IMR-90 (cell line): ENCODE results near the gene MAP4. TPM values are rescaled to one million over a fixed set of nuclear protein-coding genes. Genes with fewer than 3 reads are reported as not detected.

Experiments
- ATAC-seq: fragments of 200-7000 bp; cut with Tn5 transposase; 2 replicates; pipeline ENCODE4 v1.9.1; 2020; ENCODE audit warnings: low read depth, mild to moderate bottlenecking, moderate library complexity
- BruUV-seq: library from RNA; stranded (reverse); fragments of 400-500 nt; replicated peaks from 2 replicates; lab custom pipeline; 2021; lab: Mats Ljungman, UMichigan
- CTCF ChIA-PET: fragments of 300-600 bp; formaldehyde crosslinking; extraction: SDS; loops from one replicate; lab custom pipeline; 2021; ENCODE audit warnings: antibody characterized with exemption; lab: Yijun Ruan, JAX
- POLR2A ChIA-PET: fragments of 300-600 bp; sonication (Branson Sonifier 250); formaldehyde crosslinking; loops from one replicate; lab custom pipeline; 2022; ENCODE audit warnings: antibody characterized with exemption; ENCODE audit not compliant: unreplicated experiment; lab: Charles Lee
- DNase-seq: peaks from one replicate; pipeline ENCODE4 v3.0.0; 2013
- H2AFZ ChIP-seq: replicated peaks from 2 replicates; pipeline ENCODE3; 2013; ENCODE audit warnings: low read length, mild to moderate bottlenecking; ENCODE audit not compliant: poor library complexity
- H2AK5ac ChIP-seq: 2 replicates; pipeline ENCODE4 v1.6.1; 2013; ENCODE audit warnings: low read depth, low read length, inconsistent platforms
- H2AK9ac ChIP-seq: replicated peaks from 2 replicates; pipeline ENCODE3; 2013; ENCODE audit warnings: mild to moderate bottlenecking, low read depth, low read length, moderate library complexity; ENCODE audit not compliant: poor library complexity
- H2BK120ac ChIP-seq: 2 replicates; pipeline ENCODE4 v1.6.1; 2013; ENCODE audit warnings: low read depth, low read length, inconsistent platforms
- H2BK15ac ChIP-seq: 3 replicates; pipeline ENCODE4 v1.6.1; 2013; ENCODE audit warnings: low read depth, low read length, inconsistent platforms
- H2BK20ac ChIP-seq: 2 replicates; pipeline ENCODE4 v1.6.1; 2013; ENCODE audit warnings: low read depth, mild to moderate bottlenecking, inconsistent platforms, low read length, moderate library complexity
- H2BK5ac ChIP-seq: 2 replicates; pipeline ENCODE4 v1.6.1; 2013; ENCODE audit warnings: mild to moderate bottlenecking, low read depth, low read length, inconsistent platforms; ENCODE audit not compliant: poor library complexity, severe bottlenecking
- H3K14ac ChIP-seq: replicated peaks from 2 replicates; pipeline ENCODE4 v1.6.1; 2013; ENCODE audit warnings: low read depth, low read length, inconsistent platforms
- H3K18ac ChIP-seq: 2 replicates; pipeline ENCODE4 v1.6.1; 2013; ENCODE audit warnings: low read depth, low read length, control low read depth
- H3K23ac ChIP-seq: 2 replicates; pipeline ENCODE4 v1.6.1; 2013; ENCODE audit warnings: low read depth, low read length, inconsistent platforms
- H3K27ac ChIP-seq: 2 replicates; pipeline ENCODE4 v1.5.1; 2013; ENCODE audit warnings: mild to moderate bottlenecking, control low read depth, low read length; ENCODE audit not compliant: insufficient read depth
- H3K27me3 ChIP-seq: 2 replicates; pipeline ENCODE4 v1.6.1; 2013; ENCODE audit warnings: low read length; ENCODE audit not compliant: control insufficient read depth, insufficient read depth
- H3K36me3 ChIP-seq: 2 replicates; pipeline ENCODE4 v1.6.1; 2013; ENCODE audit warnings: low read length, mixed read lengths; ENCODE audit not compliant: control insufficient read depth, insufficient read depth
- H3K4ac ChIP-seq: 2 replicates; pipeline ENCODE4 v1.6.1; 2013; ENCODE audit warnings: low read depth, low read length, inconsistent platforms
- H3K4me1 ChIP-seq: 2 replicates; pipeline ENCODE4 v1.6.1; 2013; ENCODE audit warnings: low read length, mixed read lengths; ENCODE audit not compliant: control insufficient read depth, insufficient read depth
- H3K4me2 ChIP-seq: 2 replicates; pipeline ENCODE4 v1.6.1; 2013; ENCODE audit warnings: low read depth, mild to moderate bottlenecking, control low read depth, low read length, moderate library complexity
- H3K4me3 ChIP-seq: 2 replicates; pipeline ENCODE4 v1.5.1; 2013; ENCODE audit warnings: low read depth, mild to moderate bottlenecking, control low read depth, low read length, moderate library complexity; ENCODE audit not compliant: insufficient read depth
- H3K56ac ChIP-seq: 2 replicates; pipeline ENCODE4 v1.6.1; 2013; ENCODE audit warnings: low read length, inconsistent platforms; ENCODE audit not compliant: insufficient read depth; ENCODE audit errors: extremely low read depth
- H3K79me1 ChIP-seq, 2 experiments: 2 replicates each; pipeline ENCODE4 v1.6.1; 2013; ENCODE audit warnings: low read length in 2 of 2, inconsistent platforms in 1 of 2, low read depth in 1 of 2
- H3K9ac ChIP-seq: 2 replicates; pipeline ENCODE4 v1.6.1; 2013; ENCODE audit warnings: low read depth, low read length, control low read depth
- H3K9me1 ChIP-seq: 2 replicates; pipeline ENCODE4 v1.6.1; 2013; ENCODE audit warnings: low read length, inconsistent platforms; ENCODE audit not compliant: insufficient read depth
- H3K9me3 ChIP-seq: 2 replicates; pipeline ENCODE4 v1.6.1; 2013; ENCODE audit warnings: low read length; ENCODE audit not compliant: control insufficient read depth, insufficient read depth
- H4K20me1 ChIP-seq: 2 replicates; pipeline ENCODE4 v1.6.1; 2013; ENCODE audit warnings: low read length, inconsistent platforms; ENCODE audit not compliant: insufficient read depth
- H4K5ac ChIP-seq: 2 replicates; pipeline ENCODE4 v1.6.1; 2013; ENCODE audit warnings: mild to moderate bottlenecking, low read depth, low read length, control low read depth
- H4K8ac ChIP-seq, 2 experiments: 2 replicates each; pipeline ENCODE4 v1.6.1; 2013; ENCODE audit warnings: low read depth in 2 of 2, low read length in 2 of 2, control low read depth in 1 of 2, inconsistent platforms in 1 of 2
- H4K91ac ChIP-seq: 2 replicates; pipeline ENCODE4 v1.6.1; 2013; ENCODE audit warnings: low read depth, low read length, inconsistent platforms; ENCODE audit not compliant: insufficient read depth
- BHLHE40 ChIP-seq: fragments of 150-350 bp; IDR thresholded peaks from 2 replicates; pipeline ENCODE4 v1.6.1; 2016; ENCODE audit warnings: mild to moderate bottlenecking, low read depth, low read length
- CEBPB ChIP-seq: IDR thresholded peaks from 2 replicates; pipeline ENCODE4 v1.6.1; 2012; ENCODE audit warnings: low read depth, low read length, improper control_type of control experiment
- CHD1 ChIP-seq: IDR thresholded peaks from 2 replicates; pipeline ENCODE4 v1.6.1; 2012; ENCODE audit warnings: low read depth, low read length, improper control_type of control experiment
- CTCF ChIP-seq: conservative IDR thresholded peaks from 2 replicates; pipeline ENCODE4 v1.5.1; 2012; ENCODE audit warnings: mild to moderate bottlenecking, low read depth, low read length, improper control_type of control experiment
- ELK1 ChIP-seq: fragments of 150-350 bp; IDR thresholded peaks from 2 replicates; pipeline ENCODE4 v1.6.1; 2016; ENCODE audit warnings: low read depth, mild to moderate bottlenecking, low read length, moderate library complexity, borderline replicate concordance
- FOS ChIP-seq: fragments of 150-350 bp; IDR thresholded peaks from 2 replicates; pipeline ENCODE4 v1.6.1; 2016; ENCODE audit warnings: low read depth, low read length
- MAFK ChIP-seq: IDR thresholded peaks from 2 replicates; pipeline ENCODE4 v1.6.1; 2012; ENCODE audit warnings: low read depth, low read length, improper control_type of control experiment
- MAZ ChIP-seq: IDR thresholded peaks from 2 replicates; pipeline ENCODE4 v1.6.1; 2012; ENCODE audit warnings: low read depth, mild to moderate bottlenecking, low read length, improper control_type of control experiment, moderate library complexity, borderline replicate concordance
- MXI1 ChIP-seq: IDR thresholded peaks from 2 replicates; pipeline ENCODE4 v1.6.1; 2012; ENCODE audit warnings: low read depth, mild to moderate bottlenecking, low read length, moderate library complexity, borderline replicate concordance
- NFE2L2 ChIP-seq: fragments of 150-350 bp; IDR thresholded peaks from 2 replicates; pipeline ENCODE4 v1.6.1; 2016; ENCODE audit warnings: low read depth, mild to moderate bottlenecking, low read length
- POLR2A ChIP-seq: IDR thresholded peaks from 2 replicates; pipeline ENCODE4 v1.6.1; 2012; ENCODE audit warnings: mild to moderate bottlenecking, low read depth, low read length
- RAD21 ChIP-seq: IDR thresholded peaks from 2 replicates; pipeline ENCODE4 v1.6.1; 2012; ENCODE audit warnings: low read length, improper control_type of control experiment
- RCOR1 ChIP-seq: IDR thresholded peaks from 2 replicates; pipeline ENCODE4 v1.6.1; 2012; ENCODE audit warnings: mild to moderate bottlenecking, low read length, improper control_type of control experiment; ENCODE audit not compliant: insufficient replicate concordance
- RFX5 ChIP-seq: IDR thresholded peaks from 2 replicates; pipeline ENCODE4 v1.8.0; 2012; ENCODE audit warnings: low read depth, mild to moderate bottlenecking, low read length, moderate library complexity
- SMC3 ChIP-seq: fragments of 150-350 bp; IDR thresholded peaks from 2 replicates; pipeline ENCODE4 v1.6.1; 2016; ENCODE audit warnings: low read depth, mild to moderate bottlenecking, antibody characterized with exemption, low read length, moderate library complexity
- WGBS, 2 experiments: methylation state at CpG; one replicate each; pipeline versions ENCODE4 v1.1.5 to v1.1.7; 2013; ENCODE audit warnings: missing lambda C conversion rate in 2 of 2; ENCODE audit not compliant: insufficient read length in 1 of 2; ENCODE audit errors: extremely low coverage in 2 of 2; 5-methylcytosine and 5-hydroxymethylcytosine counted together
- dilution Hi-C: fragments of 300-500 bp; cut with HindIII; formaldehyde crosslinking; loops from one replicate; pipeline ENCODE4 v1.14.3; 2018; ENCODE audit warnings: low sequenced_read_pairs; ENCODE audit not compliant: unreplicated experiment
- in situ Hi-C: fragments of 300-500 bp; cut with MboI; formaldehyde crosslinking; loops from 3 replicates; pipeline ENCODE4 v1.14.3; 2019; ENCODE audit warnings: low sequenced_read_pairs, inconsistent platforms, mixed read lengths
- intact Hi-C: fragments of 100-400 bp; cut with micrococcal nuclease; formaldehyde crosslinking; loops from 2 replicates; pipeline ENCODE4 v1.10.0; 2022
- polyA plus RNA-seq, 3 experiments: library from polyadenylated mRNA; depleted of rRNA; stranded (reverse); fragments of >200 nt; gene quantifications; 2 replicates each; pipeline ENCODE4 v1.2.3, GENCODE V29; 2012; ENCODE audit warnings: low replicate concordance in 1 of 3
- total RNA-seq: library from RNA; depleted of rRNA; stranded (reverse); fragments of >200 nt; gene quantifications from 2 replicates; pipeline ENCODE4 v1.2.3, GENCODE V29; 2012
- TF ChIP-seq, protein P1 (sequence below): fragments of 150-350 bp; IDR thresholded peaks from 2 replicates; pipeline ENCODE4 v1.6.1; 2017; ENCODE audit warnings: mild to moderate bottlenecking, antibody characterized with exemption, low read length, low read depth

The MAP4 gene
- total and polyA plus RNA-seq, 2 of the 4 experiments (the other 2 are of a cell fraction) = 87.8 to 216 TPM

DNA sequence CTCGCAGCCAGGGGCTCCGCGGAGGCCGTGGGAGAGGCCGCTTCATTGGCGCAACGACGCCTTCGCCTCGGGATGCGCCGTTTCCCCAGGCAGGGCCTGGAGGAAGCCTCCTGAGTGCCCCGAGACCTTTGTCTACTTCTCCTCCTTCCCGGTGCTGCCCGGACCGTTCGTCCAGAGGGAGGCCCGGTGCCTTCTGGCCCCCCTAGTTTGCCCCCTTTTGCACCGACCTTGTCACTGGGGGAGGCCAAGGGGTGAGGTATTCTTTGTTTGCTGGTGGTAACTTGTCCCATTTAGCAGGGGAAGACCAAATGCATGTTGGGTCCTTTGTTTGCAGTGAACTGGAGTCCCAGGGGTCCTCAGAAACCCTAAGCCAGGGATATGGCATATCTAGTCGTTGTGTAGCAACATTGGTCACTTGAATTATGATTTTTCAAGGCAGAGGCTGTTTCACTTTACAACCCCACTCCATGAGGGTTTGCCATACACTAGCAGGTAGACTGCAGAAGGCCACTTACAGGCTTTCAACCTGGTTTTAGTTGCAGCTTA lies 212.7 kb downstream of the MAP4 start:
- 0% methylated on average over 5 of the region's 20 CpGs; no CpG with 5 or more reads in 1 of the 2 experiments for WGBS, 2 experiments
- ATAC-seq (no peak), DNase-seq (no peak)
- no peak for TF ChIP-seq RAD21
- no peak for TF ChIP-seq MAFK
- no peak for TF ChIP-seq ELK1
- TF ChIP-seq CTCF = no peak
- TF ChIP-seq CEBPB = no peak
- TF ChIP-seq BHLHE40 = no peak
- TF ChIP-seq MXI1 = no peak
- TF ChIP-seq SMC3 = no peak
- no peak; the same call in 1 of the 2 replicates for TF ChIP-seq POLR2A
- TF ChIP-seq MAZ = no peak
- no peak for TF ChIP-seq FOS
- TF ChIP-seq NFE2L2 = no peak
- TF ChIP-seq, protein P1, sequence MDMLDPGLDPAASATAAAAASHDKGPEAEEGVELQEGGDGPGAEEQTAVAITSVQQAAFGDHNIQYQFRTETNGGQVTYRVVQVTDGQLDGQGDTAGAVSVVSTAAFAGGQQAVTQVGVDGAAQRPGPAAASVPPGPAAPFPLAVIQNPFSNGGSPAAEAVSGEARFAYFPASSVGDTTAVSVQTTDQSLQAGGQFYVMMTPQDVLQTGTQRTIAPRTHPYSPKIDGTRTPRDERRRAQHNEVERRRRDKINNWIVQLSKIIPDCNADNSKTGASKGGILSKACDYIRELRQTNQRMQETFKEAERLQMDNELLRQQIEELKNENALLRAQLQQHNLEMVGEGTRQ = no peak
- TF ChIP-seq CHD1 = no peak
- no peak for TF ChIP-seq RFX5
- no peak for TF ChIP-seq RCOR1
- ChIA-PET CTCF (no interaction called here), POLR2A (no interaction called here)
- peak overlapping the region; percentile 82 for H3K14ac ChIP-seq
- H3K9me3 ChIP-seq = no peaks in the 10 kb centered on the region
- peak overlapping the region; percentile 91 for H3K27ac ChIP-seq
- H2BK120ac ChIP-seq = peak overlapping the region; percentile 29; the same call in 1 of the 2 replicates
- H3K4me1 ChIP-seq = no peaks in the 10 kb centered on the region; the same call in 1 of the 2 replicates
- H3K36me3 ChIP-seq = peaks cover 2% of the 10 kb centered on the region; the same call in 1 of the 2 replicates
- H3K27me3 ChIP-seq = no peaks in the 10 kb centered on the region
- H3K4ac ChIP-seq = peak overlapping the region; percentile 90
- H4K8ac ChIP-seq = peak overlapping the region; percentile 91 to 92
- no peak overlapping the region for H2BK15ac ChIP-seq
- no peak overlapping the region for H2BK20ac ChIP-seq
- H3K56ac ChIP-seq = peak overlapping the region; percentile 86
- peak overlapping the region; percentile 95 for H3K9ac ChIP-seq
- H3K18ac ChIP-seq = peak overlapping the region; percentile 7
- H2AFZ ChIP-seq = peak overlapping the region; percentile 99
- peak overlapping the region; percentile 91 for H2AK9ac ChIP-seq
- in situ Hi-C loops = no loop called here
- peak overlapping the region; percentile 70 for H4K5ac ChIP-seq
- peak overlapping the region; percentile 83 for H3K4me2 ChIP-seq
- H4K91ac ChIP-seq = peak overlapping the region; percentile 75
- H4K20me1 ChIP-seq = no peaks in the 10 kb centered on the region; the same call in 1 of the 2 replicates
- intact Hi-C loops = no loop called here
- H3K79me1 ChIP-seq = peaks cover 14 to 32% of the 10 kb centered on the region in 2 experiments
- peak overlapping the region; percentile 69 for H2BK5ac ChIP-seq
- no TSS peak for BruUV-seq
- H3K23ac ChIP-seq = peak overlapping the region; percentile 42
- dilution Hi-C loops = no loop called here
- H3K9me1 ChIP-seq = peaks cover 4% of the 10 kb centered on the region
- H2AK5ac ChIP-seq = peak overlapping the region; percentile 41; the same call in 1 of the 2 replicates
- peak overlapping the region; percentile 72 for H3K4me3 ChIP-seq
